ENCODE data around the gene MAP2K2. TPM values are rescaled to one million over a fixed set of nuclear protein-coding genes. Genes with fewer than 3 reads are reported as not detected.
"Not testable (repeated sequence)": the region's sequence is repeated elsewhere in the genome, so short reads cannot be mapped to it uniquely, and the experiment has no call there.

MAP2K2 gene
- total RNA-seq, 1 donor from 2014 or later = 124 TPM

GRCh38 chr19:4130744-4131438 lies 7.0 kb upstream of the MAP2K2 start:
- DNase-seq (ENCODE audit: low read depth) = peak; percentile 65

DNA sequence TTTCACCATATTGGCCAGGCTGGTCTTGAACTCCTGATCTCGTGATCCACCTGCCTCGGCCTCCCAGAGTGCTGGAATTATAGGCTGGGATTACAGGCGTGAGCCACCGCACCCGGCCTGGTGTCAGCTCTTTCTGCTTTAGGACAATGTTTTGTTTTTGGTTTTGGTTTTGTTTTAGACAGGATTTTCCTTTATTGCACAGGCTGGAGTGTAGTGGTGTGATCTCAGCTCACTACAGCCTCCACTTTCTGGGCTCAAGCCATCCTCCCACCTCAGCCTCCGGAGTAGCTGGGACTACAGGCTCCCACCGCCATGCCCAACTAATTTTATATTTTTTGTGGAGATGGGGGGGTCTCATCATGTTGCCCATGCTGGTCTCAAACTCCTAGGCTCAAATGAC lies 5.1 kb upstream of the MAP2K2 start:
- DNase-seq (ENCODE audit: low read depth) = not testable (repeated sequence)

DNA sequence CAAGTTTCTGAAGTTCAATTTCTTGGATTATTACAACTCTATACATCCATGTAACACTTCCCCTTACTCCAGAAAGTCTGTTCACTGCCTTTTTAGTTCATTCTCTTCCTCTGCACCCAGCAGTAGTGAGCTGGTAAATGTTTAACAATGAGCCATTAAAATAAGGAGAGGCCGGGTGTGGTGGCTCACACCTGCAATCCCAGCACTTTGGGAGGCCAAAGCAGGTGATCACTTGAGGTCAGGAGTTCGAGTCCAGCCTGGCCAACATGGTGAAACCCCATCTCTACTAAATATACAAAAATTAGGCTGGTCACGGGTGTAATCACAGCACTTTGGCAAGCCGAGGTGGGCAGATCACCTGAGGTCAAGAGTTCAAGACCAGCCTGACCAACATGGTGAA lies 3.4 kb upstream of the MAP2K2 start:
- DNase-seq (ENCODE audit: low read depth) = not testable (repeated sequence)

GRCh38 chr19:4124638-4125037 lies 716 bp upstream of the MAP2K2 start:
- no peak for DNase-seq (ENCODE audit: low read depth)

DNA sequence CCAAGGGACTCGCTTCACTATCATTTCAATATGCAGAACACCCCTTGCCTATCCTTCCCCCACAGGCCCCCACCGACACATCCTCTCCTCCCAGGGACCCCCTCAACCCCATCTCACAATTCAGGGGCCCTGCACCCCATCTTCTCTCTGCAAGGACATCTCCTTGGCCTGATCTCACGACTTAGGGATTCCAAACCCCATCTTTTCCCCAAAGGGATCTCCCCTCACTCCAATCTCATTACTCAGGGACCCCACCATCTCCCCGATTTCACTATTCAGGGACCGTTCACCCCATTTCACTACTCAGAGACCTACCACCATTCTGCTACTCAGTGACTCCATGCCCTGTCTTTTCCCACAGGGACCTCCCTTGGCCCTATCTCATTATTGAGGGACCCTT lies 1.4 kb downstream of the MAP2K2 start:
- DNase-seq (ENCODE audit: low read depth) = no peak

GRCh38 chr19:4121815-4122214 lies 2.1 kb downstream of the MAP2K2 start:
- DNase-seq (ENCODE audit: low read depth) = no peak

- DNase-seq (ENCODE audit: low read depth) = no peak
These were observed 2.7 kb downstream of the MAP2K2 start for GRCh38 chr19:4121273-4121612.

DNA sequence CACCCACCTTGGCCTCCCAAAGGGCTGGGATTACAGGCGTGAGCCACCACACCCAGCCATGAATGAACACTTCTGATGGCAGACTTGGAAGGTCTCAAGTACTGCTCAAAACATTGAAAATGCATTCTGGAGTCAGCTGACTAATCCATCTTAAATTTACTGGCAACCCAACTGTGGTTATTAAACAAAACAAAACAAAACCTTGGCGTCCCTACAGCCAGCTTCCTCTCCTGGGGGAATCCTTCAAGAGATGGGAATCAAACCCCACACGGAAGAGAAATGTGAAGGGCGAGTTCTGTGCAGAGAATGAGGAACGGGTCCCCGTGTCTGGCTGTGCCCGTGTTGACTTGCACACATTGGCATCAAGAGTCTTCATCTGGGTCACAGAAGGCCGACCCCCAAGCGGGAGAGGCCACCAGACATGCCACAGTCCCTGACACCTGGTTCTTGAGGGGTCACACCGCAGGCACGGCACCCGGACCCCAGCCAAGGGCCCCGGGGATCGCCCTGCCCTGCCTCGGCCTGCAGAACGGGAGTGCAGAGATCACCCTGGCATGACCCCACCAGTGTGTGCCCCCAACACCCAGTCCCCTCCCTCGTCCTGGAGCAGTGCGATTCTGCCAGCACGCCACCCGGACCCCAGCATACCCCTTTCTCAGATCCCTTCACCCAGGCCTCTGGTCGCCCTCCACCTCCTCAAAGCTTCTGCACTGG lies 3.2 kb downstream of the MAP2K2 start:
- DNase-seq (ENCODE audit: low read depth) = no peak

GRCh38 chr19:4119763-4120162 lies 4.2 kb downstream of the MAP2K2 start:
- DNase-seq (ENCODE audit: low read depth) = no peak

DNA sequence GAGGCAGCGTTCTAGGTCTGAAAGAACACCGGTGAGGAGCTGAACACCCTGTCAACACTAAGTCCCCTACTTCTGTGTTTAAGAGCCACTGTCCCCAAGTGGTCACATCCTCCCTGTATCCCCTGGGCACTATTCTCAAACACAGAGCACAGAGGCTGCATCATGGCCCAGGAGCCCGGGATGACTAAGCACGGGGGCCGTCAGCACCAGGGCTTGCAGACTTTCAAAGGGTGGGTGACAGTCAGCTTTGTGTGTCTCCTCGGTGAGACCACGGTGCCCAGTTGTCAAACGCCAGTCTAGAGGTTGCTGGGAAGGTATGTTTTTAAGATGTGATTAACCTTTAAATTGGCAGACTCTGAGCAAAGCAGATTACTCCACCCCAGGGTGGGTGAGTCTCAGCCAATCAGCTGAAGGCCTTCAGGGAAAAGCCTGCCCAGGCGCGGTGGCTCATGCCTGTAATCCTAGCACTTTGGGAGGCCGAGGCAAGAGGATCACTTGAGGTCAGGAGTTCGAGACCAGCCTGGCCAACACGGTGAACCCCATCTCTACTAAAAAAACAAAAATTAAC lies 8.0 kb downstream of the MAP2K2 start:
- no peak for DNase-seq (ENCODE audit: low read depth)

- DNase-seq (ENCODE audit: low read depth) = no peak
These were observed 8.7 kb downstream of the MAP2K2 start for GRCh38 chr19:4115050-4115817.

DNA sequence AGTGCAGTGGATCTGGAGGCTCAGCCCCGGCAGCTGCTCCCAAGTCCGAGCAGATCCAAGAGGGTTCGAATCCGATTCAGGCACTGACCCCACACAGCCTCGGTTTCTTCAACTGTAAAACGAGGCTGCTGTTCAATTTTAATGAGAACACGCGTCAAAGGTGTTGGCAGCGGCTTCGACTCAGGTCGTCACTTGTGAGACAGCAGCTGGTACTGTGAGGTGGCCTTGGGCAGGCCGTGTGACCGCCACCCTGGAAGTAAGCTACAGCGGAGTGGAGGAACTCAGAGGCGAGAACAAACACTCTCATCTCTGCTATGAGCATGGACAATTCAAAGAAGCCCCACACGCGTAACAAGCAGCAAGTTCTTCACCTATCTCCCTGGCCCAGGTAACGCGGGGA lies 9.7 kb downstream of the MAP2K2 start:
- DNase-seq (ENCODE audit: low read depth) = no peak

GRCh38 chr19:4113398-4114088 lies 10.4 kb downstream of the MAP2K2 start:
- DNase-seq (ENCODE audit: low read depth) = no peak

DNA sequence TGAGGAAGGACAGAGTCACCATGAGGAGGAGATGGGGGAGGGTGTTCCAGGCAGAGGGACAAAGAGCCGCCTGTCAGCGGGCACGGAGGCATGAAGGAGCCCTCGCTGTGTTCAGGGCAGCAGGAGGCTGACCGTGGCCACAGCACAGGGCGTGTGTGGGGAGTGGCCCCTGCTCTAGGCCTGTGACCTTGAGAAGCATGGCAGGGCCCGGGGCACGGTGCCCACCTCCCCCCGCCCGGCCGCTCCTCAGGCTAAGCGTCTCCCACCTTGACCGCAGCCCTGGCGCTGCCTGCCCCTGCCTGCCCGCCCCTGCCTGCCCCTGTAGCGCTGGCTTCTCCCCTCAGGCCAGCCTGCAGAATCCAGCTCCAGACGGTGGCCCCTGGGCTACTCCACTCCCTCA lies 11.6 kb downstream of the MAP2K2 start:
- no peak for DNase-seq (ENCODE audit: low read depth)

DNA sequence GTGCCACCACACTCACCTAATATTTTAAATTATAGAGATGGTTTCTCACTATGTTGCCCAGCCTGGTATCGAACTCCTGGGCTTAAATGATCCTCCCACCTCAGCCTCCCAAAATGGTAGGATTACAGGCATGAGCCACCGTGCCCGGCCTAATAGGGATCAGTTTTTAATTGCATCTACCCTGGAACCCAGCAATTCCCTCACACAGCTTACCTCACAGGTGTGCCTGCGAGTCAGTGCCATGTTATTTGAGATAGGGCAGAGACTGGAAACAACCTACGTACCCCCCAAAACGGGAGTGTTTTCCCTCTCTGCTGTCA lies 14.3 kb downstream of the MAP2K2 start:
- DNase-seq (ENCODE audit: low read depth) = no peak

DNA sequence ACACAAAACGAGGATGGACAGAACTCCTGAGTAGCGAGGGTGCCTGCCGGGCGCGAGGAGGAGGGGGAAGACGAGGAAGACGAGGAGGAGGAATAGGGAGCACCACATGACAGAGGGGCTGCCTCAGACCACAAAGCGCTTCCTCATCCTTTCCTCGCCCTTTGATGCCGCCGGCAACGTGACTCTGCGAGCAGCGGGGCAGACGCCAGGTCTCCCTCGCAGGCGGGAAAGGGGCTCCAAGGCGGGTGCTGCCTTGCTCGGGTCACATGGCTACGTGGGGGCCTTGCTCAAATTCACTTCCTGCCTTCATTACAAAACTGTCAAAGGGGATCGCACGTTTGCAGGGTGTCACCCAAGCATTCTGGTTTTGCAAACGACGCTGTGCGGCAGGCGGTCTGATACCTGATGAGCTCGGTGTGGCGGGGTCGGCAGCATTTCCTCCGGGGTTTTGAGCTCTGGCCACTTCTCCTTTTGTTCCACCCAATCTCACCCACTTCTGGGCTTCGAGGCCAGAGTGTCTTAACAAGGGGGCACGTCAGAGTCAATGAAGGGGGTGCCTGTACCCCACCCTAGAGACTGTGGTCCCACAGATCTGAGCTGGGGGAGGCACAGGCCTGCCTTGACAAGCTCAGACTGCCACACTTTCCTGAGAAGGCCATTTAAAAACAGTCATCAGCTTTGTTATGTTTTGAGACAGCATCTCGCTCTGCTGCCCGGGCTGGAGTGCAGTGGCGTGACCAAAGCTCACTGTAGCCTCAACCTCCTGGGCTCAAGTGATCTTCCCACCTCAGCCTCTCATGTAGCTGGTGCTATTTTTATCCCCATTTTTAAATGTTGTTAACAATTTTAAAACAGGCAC lies 14.9 kb downstream of the MAP2K2 start:
- no peak for DNase-seq (ENCODE audit: low read depth)

GRCh38 chr19:4103080-4103433 lies 20.9 kb downstream of the MAP2K2 start:
- DNase-seq (ENCODE audit: low read depth) = no peak

GRCh38 chr19:4102339-4103079 lies 21.4 kb downstream of the MAP2K2 start:
- no peak for DNase-seq (ENCODE audit: low read depth)

- no peak for DNase-seq (ENCODE audit: low read depth)
These were observed 22.5 kb downstream of the MAP2K2 start for GRCh38 chr19:4101496-4101770.

DNA sequence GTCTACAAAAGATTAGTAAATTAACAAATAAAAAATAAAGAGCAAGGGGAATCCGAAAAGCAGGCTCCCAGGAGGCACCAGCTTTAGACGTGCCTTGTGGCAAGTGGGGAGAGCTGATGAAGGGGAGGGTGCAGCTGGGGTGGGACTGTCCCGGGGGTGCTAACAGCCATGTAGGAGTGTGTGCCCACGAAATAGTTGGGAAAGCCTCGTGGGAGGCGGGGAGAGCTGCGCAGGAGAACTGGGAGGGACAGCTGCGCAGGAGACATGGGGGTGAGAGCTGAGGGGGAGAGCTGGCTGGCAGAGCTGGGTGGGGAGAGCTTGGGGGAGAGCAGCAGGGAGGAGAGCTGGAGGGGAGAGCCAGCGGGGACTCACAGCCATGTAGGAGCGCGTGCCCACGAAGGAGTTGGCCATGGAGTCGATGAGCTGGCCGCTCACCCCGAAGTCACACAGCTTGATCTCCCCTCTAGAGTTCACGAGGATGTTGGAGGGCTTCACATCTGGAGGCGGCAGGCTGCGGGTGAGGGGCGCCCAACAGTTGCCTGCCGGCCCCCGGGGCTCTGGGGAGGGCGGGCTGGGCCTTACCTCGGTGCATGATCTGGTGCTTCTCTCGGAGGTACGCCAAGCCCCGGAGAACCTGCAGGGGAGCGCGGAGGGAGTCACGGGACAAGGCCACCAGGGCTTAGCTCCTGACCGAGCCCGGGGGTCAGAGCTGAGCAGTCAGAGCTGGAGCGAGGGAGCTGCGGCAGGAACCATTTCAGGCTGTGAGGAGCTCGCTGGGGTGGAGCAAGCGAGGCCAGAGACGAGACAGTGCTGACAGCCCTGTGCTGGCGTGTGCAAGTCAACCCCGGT lies 23.1 kb downstream of the MAP2K2 start:
- DNase-seq (ENCODE audit: low read depth) = no peak
